Measurements from ENCODE around the gene TNRC6B.

DNA sequence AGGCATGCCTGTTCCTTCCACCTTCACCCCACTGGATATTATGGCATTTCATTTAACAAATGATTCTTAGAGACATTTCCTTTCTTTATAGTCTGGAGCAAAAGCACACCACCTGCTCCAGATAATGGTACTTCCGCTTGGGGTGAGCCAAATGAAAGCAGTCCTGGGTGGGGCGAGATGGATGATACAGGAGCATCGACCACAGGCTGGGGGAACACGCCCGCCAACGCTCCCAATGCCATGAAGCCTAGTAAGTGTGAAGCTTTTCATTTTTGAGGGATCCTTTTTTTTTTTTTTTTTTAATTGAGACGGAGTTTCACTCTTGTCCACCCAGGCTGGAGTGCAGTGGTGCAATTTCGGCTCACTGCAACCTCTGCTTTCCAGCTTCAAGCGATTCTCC, 92.3 kb downstream of the TNRC6B start:
- no peak for TF ChIP-seq POLR2A (IDR thresholded peaks at IDR 0.05)
- TF ChIP-seq CTCF (IDR thresholded peaks at IDR 0.05): no peak
- TF ChIP-seq EP300 (IDR thresholded peaks at IDR 0.05): no peak

Measured in tibial nerve (tissue), 4 donors.